Measurements from ENCODE around the gene TERB1.

DNA sequence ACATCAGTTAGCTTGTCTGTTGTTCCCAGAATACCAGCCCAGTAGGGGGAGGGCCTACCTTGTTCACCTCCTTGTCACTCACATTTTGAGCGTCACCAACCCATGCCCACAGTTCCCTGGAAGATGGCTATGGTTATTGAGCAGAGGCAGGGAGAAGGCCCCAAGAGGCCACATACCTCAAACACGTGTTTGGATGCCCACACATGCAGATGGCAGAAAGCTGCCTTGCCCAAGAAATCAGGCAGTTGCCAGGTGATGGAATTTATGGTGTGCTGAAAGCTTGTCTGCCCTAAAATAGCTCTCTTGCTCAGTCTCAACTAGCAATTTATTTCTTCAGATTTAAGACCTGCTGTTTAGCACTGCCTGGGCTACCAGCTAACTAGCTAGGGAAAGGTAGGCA, 88.3 kb downstream of the TERB1 start:
- TF ChIP-seq, protein P1, sequence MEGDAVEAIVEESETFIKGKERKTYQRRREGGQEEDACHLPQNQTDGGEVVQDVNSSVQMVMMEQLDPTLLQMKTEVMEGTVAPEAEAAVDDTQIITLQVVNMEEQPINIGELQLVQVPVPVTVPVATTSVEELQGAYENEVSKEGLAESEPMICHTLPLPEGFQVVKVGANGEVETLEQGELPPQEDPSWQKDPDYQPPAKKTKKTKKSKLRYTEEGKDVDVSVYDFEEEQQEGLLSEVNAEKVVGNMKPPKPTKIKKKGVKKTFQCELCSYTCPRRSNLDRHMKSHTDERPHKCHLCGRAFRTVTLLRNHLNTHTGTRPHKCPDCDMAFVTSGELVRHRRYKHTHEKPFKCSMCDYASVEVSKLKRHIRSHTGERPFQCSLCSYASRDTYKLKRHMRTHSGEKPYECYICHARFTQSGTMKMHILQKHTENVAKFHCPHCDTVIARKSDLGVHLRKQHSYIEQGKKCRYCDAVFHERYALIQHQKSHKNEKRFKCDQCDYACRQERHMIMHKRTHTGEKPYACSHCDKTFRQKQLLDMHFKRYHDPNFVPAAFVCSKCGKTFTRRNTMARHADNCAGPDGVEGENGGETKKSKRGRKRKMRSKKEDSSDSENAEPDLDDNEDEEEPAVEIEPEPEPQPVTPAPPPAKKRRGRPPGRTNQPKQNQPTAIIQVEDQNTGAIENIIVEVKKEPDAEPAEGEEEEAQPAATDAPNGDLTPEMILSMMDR (IDR thresholded peaks at IDR 0.05): no peak
- TF ChIP-seq RAD21 (IDR thresholded peaks at IDR 0.05; ENCODE audit: low read length) (no peak), CHD2 (IDR thresholded peaks at IDR 0.05; ENCODE audit: low read length, partially characterized antibody) (no peak), SMC3 (IDR thresholded peaks at IDR 0.05; ENCODE audit: low read depth, low read length) (no peak), SIN3A (IDR thresholded peaks at IDR 0.05; ENCODE audit: borderline replicate concordance, low read depth, low read length) (no peak), EP300 (IDR thresholded peaks at IDR 0.05; ENCODE audit: borderline replicate concordance in 1 of 2, low read depth in 1 of 2, low read length in 1 of 2) (no peak), NRF1 (IDR thresholded peaks at IDR 0.05; ENCODE audit: low read depth, low read length) (no peak), GATA2 (CRISPR knock-in tag; IDR thresholded peaks at IDR 0.05) (no peak), TAF1 (IDR thresholded peaks at IDR 0.05; ENCODE audit: borderline replicate concordance, low read depth, low read length) (no peak)
